K562 (cell line): ENCODE data around the gene CYP24A1. TPM values are rescaled to one million over a fixed set of nuclear protein-coding genes. Genes with fewer than 3 reads are reported as not detected.

ENCODE experiments used
- ATAC-seq: fragments of 200-7000 bp; cut with Tn5 transposase; 3 replicates; pipeline ENCODE4 v1.9.1; 2020; ENCODE audit warnings: moderate library complexity
- BruUV-seq: library from RNA; stranded (reverse); fragments of 400-500 nt; replicated peaks from 2 replicates; lab custom pipeline; 2021; lab: Mats Ljungman, UMichigan
- CTCF ChIA-PET: fragments of 300-600 bp; formaldehyde crosslinking; extraction: SDS; loops from one replicate; lab custom pipeline; 2021; ENCODE audit warnings: low intra/inter-chr PET ratio; lab: Yijun Ruan, JAX
- POLR2A ChIA-PET: fragments of 300-600, 350-650 bp; sonication (Branson Sonifier 250); formaldehyde crosslinking; extraction: SDS; loops from one replicate; lab custom pipeline; 2021; ENCODE audit warnings: antibody characterized with exemption, inconsistent platforms; lab: Yijun Ruan, JAX
- DNase-seq, 4 experiments: peaks; one replicate each; pipeline versions ENCODE4 v3.0.0 to v3.0.0-alpha.2; 2011 to 2018; ENCODE audit warnings: low spot score in 3 of 4, mixed read lengths in 3 of 4; ENCODE audit errors: extremely low read depth in 1 of 4
- FAIRE-seq: peaks from 2 replicates; lab custom pipeline; 2011; peaks lifted over from hg19 to GRCh38; lab: Jason Lieb, UNC
- H2AFZ ChIP-seq: 2 replicates; pipeline ENCODE4 v1.6.0; 2011; ENCODE audit warnings: low read depth, low read length, control low read depth, inconsistent platforms
- H3K27ac ChIP-seq: fragments of 200-600 bp; 3 replicates; pipeline ENCODE4 v1.8.0; 2011; ENCODE audit warnings: low read depth, mild to moderate bottlenecking, control low read depth, inconsistent platforms, low read length, moderate library complexity, mixed read lengths; ENCODE audit errors: extremely low read depth
- H3K27me3 ChIP-seq, 2 experiments: fragments of 300-600 bp in 1 of 2; 2 replicates in 1 of 2; 3 replicates in 1 of 2; pipeline versions ENCODE4 v1.6.0 to v1.8.0; 2011; ENCODE audit warnings: inconsistent platforms in 2 of 2, low read length in 2 of 2, mild to moderate bottlenecking in 1 of 2, mixed read lengths in 1 of 2, moderate library complexity in 1 of 2; ENCODE audit not compliant: control insufficient read depth in 2 of 2, insufficient read depth in 2 of 2
- H3K36me3 ChIP-seq: fragments of 300-600 bp; 3 replicates; pipeline ENCODE4 v1.8.0; 2011; ENCODE audit warnings: mild to moderate bottlenecking, low read length, inconsistent platforms; ENCODE audit not compliant: control insufficient read depth, insufficient read depth
- H3K4me1 ChIP-seq, 2 experiments: fragments of 200-600 bp in 1 of 2; replicated peaks in 1 of 2; 2 replicates in 1 of 2; 3 replicates in 1 of 2; pipeline versions ENCODE4 v1.5.1 to v1.8.0; 2011; ENCODE audit warnings: inconsistent platforms in 2 of 2, low read length in 2 of 2, mild to moderate bottlenecking in 1 of 2, mixed read lengths in 1 of 2, moderate library complexity in 1 of 2; ENCODE audit not compliant: control insufficient read depth in 2 of 2, insufficient read depth in 2 of 2
- H3K4me2 ChIP-seq: 2 replicates; pipeline ENCODE4 v1.6.1; 2011; ENCODE audit warnings: low read length, control low read depth, inconsistent platforms, mixed read lengths; ENCODE audit not compliant: insufficient read depth
- H3K4me3 ChIP-seq: fragments of 200-600 bp; sonication (generic), shearing (Covaris generic); 2 replicates; pipeline ENCODE4 v1.5.1; 2016; ENCODE audit warnings: control low read depth, inconsistent platforms
- H3K79me2 ChIP-seq: fragments of 200-600 bp; 3 replicates; pipeline ENCODE4 v1.8.0; 2011; ENCODE audit warnings: low read length, inconsistent platforms; ENCODE audit not compliant: control insufficient read depth, insufficient read depth
- H3K9ac ChIP-seq, 2 experiments: 2 replicates each; pipeline versions ENCODE4 v1.6.0 to v1.6.1; 2011; ENCODE audit warnings: low read depth in 2 of 2, low read length in 2 of 2, control low read depth in 1 of 2, inconsistent platforms in 1 of 2, mild to moderate bottlenecking in 1 of 2, mixed read lengths in 1 of 2; ENCODE audit not compliant: insufficient read depth in 1 of 2
- H3K9me1 ChIP-seq: one replicate; pipeline ENCODE4 v1.6.0; 2011; ENCODE audit warnings: inconsistent platforms, mild to moderate bottlenecking, low read length, moderate library complexity; ENCODE audit not compliant: control insufficient read depth, insufficient read depth
- H3K9me3 ChIP-seq: replicated peaks from 2 replicates; pipeline ENCODE4 v1.5.1; 2011; ENCODE audit warnings: low read depth, low read length, inconsistent platforms; ENCODE audit not compliant: control insufficient read depth, insufficient read depth
- H4K20me1 ChIP-seq: replicated peaks from 2 replicates; pipeline ENCODE4 v1.6.1; 2011; ENCODE audit warnings: low read length, inconsistent platforms, mixed read lengths; ENCODE audit not compliant: control insufficient read depth, insufficient read depth
- CBFA2T3 ChIP-seq: fragments of 450-650 bp; IDR thresholded peaks from 2 replicates; pipeline ENCODE4 v1.6.1; 2017
- KLF6 ChIP-seq: fragments of 250-450 bp; sonication (Bioruptor Pico); IDR thresholded peaks from 2 replicates; pipeline ENCODE4 v1.4.0; 2020; ENCODE audit warnings: mild to moderate bottlenecking, moderate library complexity, borderline replicate concordance
- RB1 ChIP-seq: fragments of 450-650 bp; IDR thresholded peaks from 2 replicates; pipeline ENCODE4 v1.6.1; 2017; ENCODE audit warnings: low read depth, mild to moderate bottlenecking
- SIN3B ChIP-seq: fragments of 450-650 bp; IDR thresholded peaks from 2 replicates; pipeline ENCODE4 v1.6.1; 2017; ENCODE audit warnings: low read depth, mild to moderate bottlenecking, moderate library complexity
- ZC3H8 ChIP-seq: fragments of 450-650 bp; IDR thresholded peaks from 2 replicates; pipeline ENCODE4 v1.6.1; 2017
- WGBS: fragments of 100-300 bp; shearing (Covaris generic); methylation state at CpG from one replicate; pipeline ENCODE4 v1.1.6; 2016; ENCODE audit warnings: low coverage, mixed read lengths; ENCODE audit not compliant: insufficient coverage; ENCODE audit errors: missing lambda C conversion rate; 5-methylcytosine and 5-hydroxymethylcytosine counted together
- in situ Hi-C: fragments of 300-500 bp; cut with MboI; formaldehyde crosslinking; loops from 4 replicates; pipeline ENCODE4 v1.15.0; 2018; ENCODE audit warnings: inconsistent platforms, mixed read lengths
- intact Hi-C: fragments of 100-400 bp; cut with micrococcal nuclease; formaldehyde crosslinking; loops from 2 replicates; pipeline ENCODE4 v1.14.2; 2022
- polyA plus RNA-seq, 8 experiments: library from polyadenylated mRNA; depleted of rRNA in 4 of 8; stranded (reverse) in 5 of 8; unstranded in 3 of 8; fragments of >200 nt; fragmentation: Nextera tagmentation in 2 of 8; fragmentation: Illumina TruSeq in 1 of 8; extraction: Ambion mirVana in 2 of 8; extraction: Trizol in 1 of 8; gene quantifications; 2 replicates each; pipeline versions ENCODE4 v1.2.1 to v1.2.3, GENCODE V29; 2011 to 2014; ENCODE audit warnings: inconsistent platforms in 1 of 8, missing spikeins in 1 of 8
- total RNA-seq, 7 experiments: library from RNA; depleted of rRNA in 6 of 7; stranded (reverse); fragments of >200 nt in 6 of 7; fragmentation: Illumina TruSeq in 2 of 7; extraction: Trizol in 2 of 7; gene quantifications; 2 replicates each; pipeline versions ENCODE4 v1.2.1 to v1.2.3, GENCODE V29; 2011 to 2021; ENCODE audit warnings: low replicate concordance in 1 of 7
- TF ChIP-seq, protein P1 (sequence below), 3 experiments: fragments of 200-800 bp in 1 of 3; fragments of 250-450 bp in 1 of 3; fragments of 450-650 bp in 1 of 3; sonication (Bioruptor Pico) in 1 of 3; sonication (Bioruptor generic) in 1 of 3; formaldehyde crosslinking in 1 of 3; IDR thresholded peaks; 2 replicates each; pipeline versions ENCODE4 v1.6.1 to v1.8.0; 2016 to 2022; ENCODE audit warnings: mild to moderate bottlenecking in 2 of 3, missing genetic modification characterization in 2 of 3, missing compliant biosample characterization in 1 of 3, moderate library complexity in 1 of 3

CYP24A1 gene
- total and polyA plus RNA-seq, 9 of the 15 experiments (the other 6 are each of a cell fraction or from before 2014, with no cell fraction given) = 0.04 TPM; not detected in 8

GRCh38 chr20:54209216-54209813, 35.5 kb upstream of the CYP24A1 start:
- WGBS = 46% methylated on average over 5 of the region's 5 CpGs

More at GRCh38 chr20:54209216-54209813, 35.5 kb upstream of the CYP24A1 start:
- H3K9me3 ChIP-seq = no peaks in the 10 kb centered on the region
- peaks cover 6 to 11% of the 10 kb centered on the region in 2 experiments; a peak in 3 of 5 replicates for H3K4me1 ChIP-seq
- FAIRE-seq (no peak), ATAC-seq (no peak), DNase-seq (no peak)
- peak overlapping the region; percentile 48 to 100; a peak in 3 of 4 replicates for H3K9ac ChIP-seq
- H4K20me1 ChIP-seq = no peaks in the 10 kb centered on the region
- H3K27me3 ChIP-seq = no peaks in the 10 kb centered on the region
- peak overlapping the region; percentile 100; the same call in 2 of the 3 replicates for H3K27ac ChIP-seq
- H3K79me2 ChIP-seq = peaks cover 47% of the 10 kb centered on the region
- BruUV-seq = TSS peak; percentile 40
- H2AFZ ChIP-seq = no peak overlapping the region
- peak overlapping the region; percentile 99 for H3K4me2 ChIP-seq
- H3K4me3 ChIP-seq = peak overlapping the region; percentile 98
- POLR2A ChIA-PET = interaction anchor here (1.3 kb wide), 1 partner anchor 21 kb away, joined by 4 read pairs; no protein-coding TSS in a partner anchor
- in situ Hi-C loops = loop anchor here (25.0 kb wide), 1 partner anchor 647 kb away; no protein-coding TSS in a partner anchor
- intact Hi-C loops = no loop called here
- peaks cover 14% of the 10 kb centered on the region for H3K36me3 ChIP-seq
- CTCF ChIA-PET = interaction anchor here (1.4 kb wide), 1 partner anchor 113 kb away, joined by 4 read pairs; no protein-coding TSS in a partner anchor
- no peak for TF ChIP-seq KLF6 (CRISPR knock-in tag)
- TF ChIP-seq ZC3H8 = no peak
- no peak for TF ChIP-seq CBFA2T3
- no peak for TF ChIP-seq RB1
- TF ChIP-seq SIN3B = no peak
- TF ChIP-seq, protein P1, sequence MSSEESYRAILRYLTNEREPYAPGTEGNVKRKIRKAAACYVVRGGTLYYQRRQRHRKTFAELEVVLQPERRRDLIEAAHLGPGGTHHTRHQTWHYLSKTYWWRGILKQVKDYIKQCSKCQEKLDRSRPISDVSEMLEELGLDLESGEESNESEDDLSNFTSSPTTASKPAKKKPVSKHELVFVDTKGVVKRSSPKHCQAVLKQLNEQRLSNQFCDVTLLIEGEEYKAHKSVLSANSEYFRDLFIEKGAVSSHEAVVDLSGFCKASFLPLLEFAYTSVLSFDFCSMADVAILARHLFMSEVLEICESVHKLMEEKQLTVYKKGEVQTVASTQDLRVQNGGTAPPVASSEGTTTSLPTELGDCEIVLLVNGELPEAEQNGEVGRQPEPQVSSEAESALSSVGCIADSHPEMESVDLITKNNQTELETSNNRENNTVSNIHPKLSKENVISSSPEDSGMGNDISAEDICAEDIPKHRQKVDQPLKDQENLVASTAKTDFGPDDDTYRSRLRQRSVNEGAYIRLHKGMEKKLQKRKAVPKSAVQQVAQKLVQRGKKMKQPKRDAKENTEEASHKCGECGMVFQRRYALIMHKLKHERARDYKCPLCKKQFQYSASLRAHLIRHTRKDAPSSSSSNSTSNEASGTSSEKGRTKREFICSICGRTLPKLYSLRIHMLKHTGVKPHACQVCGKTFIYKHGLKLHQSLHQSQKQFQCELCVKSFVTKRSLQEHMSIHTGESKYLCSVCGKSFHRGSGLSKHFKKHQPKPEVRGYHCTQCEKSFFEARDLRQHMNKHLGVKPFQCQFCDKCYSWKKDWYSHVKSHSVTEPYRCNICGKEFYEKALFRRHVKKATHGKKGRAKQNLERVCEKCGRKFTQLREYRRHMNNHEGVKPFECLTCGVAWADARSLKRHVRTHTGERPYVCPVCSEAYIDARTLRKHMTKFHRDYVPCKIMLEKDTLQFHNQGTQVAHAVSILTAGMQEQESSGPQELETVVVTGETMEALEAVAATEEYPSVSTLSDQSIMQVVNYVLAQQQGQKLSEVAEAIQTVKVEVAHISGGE (CRISPR knock-in tag; IDR thresholded peaks at IDR 0.05) = peak in 1 of 3 experiments; percentile 68; a peak in 1 of 6 replicates
- no peaks in the 10 kb centered on the region for H3K9me1 ChIP-seq
